Mucosa of descending colon (tissue), 3 donors: ENCODE results near the gene DPP7. TPM values are rescaled to one million over a fixed set of nuclear protein-coding genes. Genes with fewer than 3 reads are reported as not detected.
"Not testable (repeated sequence)": the region's sequence is repeated elsewhere in the genome, so short reads cannot be mapped to it uniquely, and the experiment has no call there.

Experiments used
- ATAC-seq: fragments of 200-7000 bp; cut with Tn5 transposase; one replicate; pipeline ENCODE4 v1.9.1; 2020; ENCODE audit warnings: mild to moderate bottlenecking, moderate library complexity
- DNase-seq, 3 donors: peaks; one replicate each; pipeline ENCODE4 v3.0.0-alpha.2; 2020
- H3K36me3 ChIP-seq: fragments of 200-600 bp; one replicate; pipeline ENCODE4 v1.8.0; 2021; ENCODE audit warnings: low read depth, mild to moderate bottlenecking
- H3K4me1 ChIP-seq: fragments of 200-600 bp; one replicate; pipeline ENCODE4 v1.8.0; 2021; ENCODE audit warnings: low read depth, mild to moderate bottlenecking
- H3K4me3 ChIP-seq: fragments of 200-600 bp; one replicate; pipeline ENCODE4 v1.8.0; 2021; ENCODE audit warnings: mild to moderate bottlenecking
- H3K9me3 ChIP-seq: fragments of 200-600 bp; one replicate; pipeline ENCODE4 v1.8.0; 2021; ENCODE audit warnings: mild to moderate bottlenecking
- CTCF ChIP-seq: fragments of 200-600 bp; IDR thresholded peaks from one replicate; pipeline ENCODE4 v1.8.0; 2022; ENCODE audit warnings: antibody characterized with exemption, mild to moderate bottlenecking
- intact Hi-C, 2 donors: fragments of 100-400 bp; cut with DNase I in 1 of 2; cut with micrococcal nuclease in 1 of 2; formaldehyde crosslinking; loops; one replicate each; pipeline versions ENCODE4 v1.11.0 to v1.11.1; 2022; cut with DNase I, micrococcal nuclease
- total RNA-seq, 3 donors: library from RNA; stranded (reverse); fragmentation: NEBNext Ultra II Directional in 2 of 3; extraction: Animal tissue kit (Norgen Biotek cat#: 25700) in 2 of 3; gene quantifications; one replicate each; pipeline versions ENCODE4 v1.2.1 to v1.2.4, GENCODE V29; 2021 to 2023
- donor health status: DM: no; HTN: no; CAD: no; lungs with moderate emphysema.
- donor health status: DM: no; HTN: no; CAD: no.
- donor health status: DM: no; HTN: yes; CAD: no.

DPP7 gene
- total RNA-seq, 3 donors from 2014 or later, result 47.0 to 114 (median 51.5) TPM

- intact Hi-C loops, result no loop called here
- Histone ChIP-seq H3K4me3 (no peak overlapping the region), H3K4me1 (peaks cover 26% of the 10 kb centered on the region), H3K36me3 (no peaks in the 10 kb centered on the region), H3K9me3 (no peaks in the 10 kb centered on the region)
- ATAC-seq (no peak), DNase-seq (no peak)
- no peak for TF ChIP-seq CTCF
Measured at GRCh38 chr9:137066096-137066861, 48.3 kb downstream of the DPP7 start.

GRCh38 chr9:137065336-137065967 is 49.1 kb downstream of the DPP7 start:
- Histone ChIP-seq H3K4me1 (peaks cover 19% of the 10 kb centered on the region), H3K9me3 (no peaks in the 10 kb centered on the region), H3K36me3 (no peaks in the 10 kb centered on the region), H3K4me3 (no peak overlapping the region)
- intact Hi-C loops, result no loop called here
- DNase-seq (no peak), ATAC-seq (no peak)
- TF ChIP-seq CTCF, result no peak

GRCh38 chr9:137064880-137065164 is 49.7 kb downstream of the DPP7 start:
- intact Hi-C loops, result no loop called here
- ATAC-seq (no peak), DNase-seq (no peak)
- H3K9me3 ChIP-seq, result no peaks in the 10 kb centered on the region
- no peak for TF ChIP-seq CTCF
- no peaks in the 10 kb centered on the region for H3K36me3 ChIP-seq
- peaks cover 19% of the 10 kb centered on the region for H3K4me1 ChIP-seq
- no peak overlapping the region for H3K4me3 ChIP-seq

GRCh38 chr9:137064027-137064879 is 50.3 kb downstream of the DPP7 start:
- DNase-seq (peak; percentile 74 to 87 (median 82)), ATAC-seq (peak; percentile 81)
- intact Hi-C loops, result no loop called here
- Histone ChIP-seq H3K9me3 (no peaks in the 10 kb centered on the region), H3K4me3 (no peak overlapping the region), H3K4me1 (peaks cover 13% of the 10 kb centered on the region), H3K36me3 (no peaks in the 10 kb centered on the region)
- peak; percentile 96 for TF ChIP-seq CTCF

GRCh38 chr9:137063311-137064026 is 51.1 kb downstream of the DPP7 start:
- no peak for TF ChIP-seq CTCF
- Histone ChIP-seq H3K36me3 (no peaks in the 10 kb centered on the region), H3K9me3 (no peaks in the 10 kb centered on the region), H3K4me3 (no peak overlapping the region), H3K4me1 (peaks cover 6% of the 10 kb centered on the region)
- intact Hi-C loops, result no loop called here
- ATAC-seq (no peak), DNase-seq (no peak)

GRCh38 chr9:137062798-137063197 is 51.7 kb downstream of the DPP7 start:
- DNase-seq, H3K4me1 ChIP-seq, H3K36me3 ChIP-seq, ATAC-seq, intact Hi-C loops, H3K9me3 ChIP-seq, H3K4me3 ChIP-seq: not testable (repeated sequence)
